H4 (cell line): ENCODE data around the gene ETV1. TPM values are rescaled to one million over a fixed set of nuclear protein-coding genes. Genes with fewer than 3 reads are reported as not detected.

ENCODE experiments used
- DNase-seq: peaks from one replicate; pipeline ENCODE4 v3.0.0-alpha.2; 2015; ENCODE audit warnings: low spot score
- total RNA-seq: library from RNA; depleted of rRNA; stranded (reverse); fragments of >200 nt; shearing (Covaris generic); gene quantifications from 2 replicates; pipeline ENCODE4 v1.2.3, GENCODE V29; 2014

Gene ETV1
- total RNA-seq, 1 experiment from 2014 or later = 26.3 TPM

DNA sequence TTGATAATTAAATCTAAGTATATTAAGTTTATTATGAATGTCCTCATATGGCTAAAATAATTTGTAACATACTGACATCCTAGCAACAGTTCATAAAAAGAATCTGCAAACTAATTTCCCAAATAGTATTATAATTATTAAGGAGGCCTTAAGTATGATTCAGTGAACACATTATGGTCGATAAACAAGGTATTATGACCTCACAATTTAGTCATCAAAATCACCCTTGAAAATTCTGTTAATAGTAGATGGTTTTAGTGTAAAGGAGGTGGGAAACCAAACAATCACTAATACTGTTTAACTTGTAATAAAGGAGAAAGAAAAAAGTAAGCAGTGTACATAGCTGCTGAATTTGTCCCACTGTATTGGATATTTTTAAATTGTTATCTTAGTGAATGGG lies 2.1 kb downstream of the ETV1 start:
- DNase-seq = no peak

GRCh38 chr7:13986208-13986607 lies 3.3 kb downstream of the ETV1 start:
- no peak for DNase-seq

GRCh38 chr7:13984831-13985685 lies 4.4 kb downstream of the ETV1 start:
- DNase-seq = no peak

DNA sequence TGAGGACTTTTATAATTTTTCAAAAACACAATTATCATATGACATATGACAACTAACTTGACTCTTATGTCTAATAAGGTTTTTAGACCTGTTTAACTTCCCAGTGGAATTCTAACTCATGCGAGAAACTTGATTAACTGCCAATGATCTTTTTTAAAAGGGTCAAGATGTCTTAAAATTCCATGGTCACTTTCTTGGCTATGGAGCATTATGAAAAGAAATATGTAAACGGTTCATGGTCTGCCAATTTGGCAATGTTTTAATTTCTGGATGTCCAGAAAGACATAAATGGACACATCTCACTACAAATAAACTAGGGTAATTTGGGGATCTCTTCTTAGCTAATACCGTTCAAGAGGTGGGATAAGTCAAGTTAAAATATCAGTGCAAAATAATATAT lies 5.4 kb downstream of the ETV1 start:
- DNase-seq = no peak

GRCh38 chr7:13982940-13983677 lies 6.4 kb downstream of the ETV1 start:
- peak; percentile 39 for DNase-seq

GRCh38 chr7:13981070-13981469 lies 8.4 kb downstream of the ETV1 start:
- DNase-seq = peak; percentile 100

DNA sequence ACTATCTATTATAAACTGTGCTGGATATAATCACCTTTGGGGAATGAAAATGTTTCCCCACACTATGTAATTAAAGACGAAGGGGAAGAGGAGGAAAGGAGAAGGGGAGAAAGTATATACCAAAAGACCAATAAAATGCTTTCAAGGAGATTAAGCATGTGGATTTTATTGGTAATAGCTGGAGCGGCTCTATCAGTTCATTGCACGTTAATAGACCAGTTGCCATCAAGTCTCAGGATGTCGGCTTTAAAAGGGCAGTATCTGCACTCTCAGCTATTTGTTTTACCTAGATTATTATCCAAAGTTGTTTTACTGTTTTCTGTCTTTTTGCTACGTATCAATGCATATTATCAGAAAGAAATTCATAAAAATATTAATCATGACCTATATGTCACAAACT lies 9.0 kb downstream of the ETV1 start:
- DNase-seq = peak; percentile 29

GRCh38 chr7:13979671-13980435 lies 9.6 kb downstream of the ETV1 start:
- DNase-seq = peak; percentile 66

DNA sequence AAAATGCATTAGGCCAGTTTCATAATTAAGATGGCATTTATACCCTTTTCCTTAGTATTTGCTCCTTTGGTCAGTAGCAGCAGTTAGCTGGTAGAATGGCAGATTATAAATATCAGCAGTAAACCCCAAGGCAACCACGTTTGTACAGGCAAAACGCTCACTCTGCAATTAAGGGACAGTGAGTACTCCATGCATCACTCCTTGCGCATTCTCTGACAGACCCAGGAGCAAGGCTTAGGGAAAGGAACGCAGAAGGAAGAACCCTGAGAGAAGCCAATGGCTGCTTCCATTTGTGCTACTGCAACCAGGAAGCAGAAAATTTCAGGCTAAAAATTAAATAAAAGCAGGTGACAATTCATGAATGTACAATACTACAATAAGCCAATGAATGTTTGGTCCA lies 12.9 kb downstream of the ETV1 start:
- DNase-seq = no peak

- no peak for DNase-seq
Measured at GRCh38 chr7:13965077-13965476, 24.4 kb downstream of the ETV1 start.

DNA sequence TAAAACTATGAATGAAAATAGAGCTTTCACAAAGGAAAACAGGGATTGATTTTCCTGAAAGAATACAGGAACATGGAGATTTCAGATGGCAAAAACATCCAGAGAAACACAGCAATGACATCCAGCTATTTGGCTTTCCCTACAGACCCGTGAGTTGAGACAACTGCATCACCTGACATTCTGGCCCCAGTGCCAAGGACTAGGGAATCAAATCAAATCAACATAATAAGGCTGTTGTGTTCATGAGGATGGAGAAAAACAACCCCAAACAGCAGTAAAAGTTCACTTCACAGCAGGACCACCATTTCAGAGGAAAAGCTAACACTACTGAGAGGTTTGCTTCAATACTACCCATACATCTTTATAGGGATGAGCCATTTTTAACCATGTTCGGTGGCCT lies 25.5 kb downstream of the ETV1 start:
- DNase-seq = no peak

DNA sequence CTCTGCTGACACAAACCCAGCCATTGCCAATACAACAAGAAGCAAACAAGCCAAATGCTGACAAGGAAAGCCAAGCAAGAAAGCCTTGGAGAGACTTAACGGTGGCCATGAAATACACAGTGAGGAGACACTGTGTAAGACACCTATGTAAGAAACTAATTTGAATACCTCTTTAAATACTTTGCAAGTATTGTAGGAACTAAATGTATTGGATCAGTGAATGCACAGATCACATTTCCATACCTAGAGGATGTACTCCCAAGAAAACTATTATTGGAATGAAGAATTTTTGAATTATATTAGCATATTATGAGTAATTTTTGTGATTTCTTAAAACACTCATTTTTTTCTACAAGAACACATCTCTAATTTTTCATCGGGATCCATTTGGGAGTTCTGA lies 34.0 kb downstream of the ETV1 start:
- DNase-seq = no peak

DNA sequence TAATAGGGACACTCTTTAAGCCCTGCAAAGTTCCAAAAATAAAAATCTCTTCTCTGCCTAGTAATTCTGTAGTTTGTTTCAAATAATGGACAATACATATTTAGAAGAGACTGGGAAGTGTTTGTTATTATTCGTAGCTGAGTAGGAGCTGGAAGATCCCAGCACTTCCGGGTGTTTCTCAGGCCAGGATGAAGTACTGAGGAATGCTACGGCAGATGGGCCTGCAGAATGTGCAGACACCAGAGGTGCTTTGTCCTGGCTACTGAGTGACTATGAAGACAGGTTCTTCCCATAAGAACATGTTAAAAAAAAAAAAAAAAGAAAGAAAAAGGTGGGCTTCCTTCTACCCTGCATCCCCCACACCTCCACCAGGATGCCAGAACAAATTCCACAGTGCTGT lies 36.1 kb downstream of the ETV1 start:
- no peak for DNase-seq

- DNase-seq = no peak
Measured at GRCh38 chr7:13952921-13953320, 36.5 kb downstream of the ETV1 start.

DNA sequence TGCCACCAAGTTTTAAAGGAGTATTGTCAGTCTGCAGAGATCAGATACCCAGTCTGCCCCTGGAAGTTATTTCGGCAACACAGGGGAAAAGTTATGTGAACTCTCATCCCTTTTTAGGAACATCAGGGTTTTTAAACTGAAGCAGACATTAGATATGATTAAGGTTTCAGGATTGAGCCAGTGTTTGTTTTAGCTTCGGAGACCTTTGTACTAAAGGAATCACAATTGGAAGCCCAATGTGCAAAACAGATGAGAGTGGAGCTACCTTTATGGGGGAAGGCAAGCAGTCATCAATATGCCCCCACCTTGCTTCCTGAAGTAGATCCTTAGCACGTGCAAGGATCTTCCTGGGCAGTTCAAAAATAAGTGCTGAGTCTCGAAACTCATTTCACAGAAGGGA lies 39.5 kb downstream of the ETV1 start:
- no peak for DNase-seq

DNA sequence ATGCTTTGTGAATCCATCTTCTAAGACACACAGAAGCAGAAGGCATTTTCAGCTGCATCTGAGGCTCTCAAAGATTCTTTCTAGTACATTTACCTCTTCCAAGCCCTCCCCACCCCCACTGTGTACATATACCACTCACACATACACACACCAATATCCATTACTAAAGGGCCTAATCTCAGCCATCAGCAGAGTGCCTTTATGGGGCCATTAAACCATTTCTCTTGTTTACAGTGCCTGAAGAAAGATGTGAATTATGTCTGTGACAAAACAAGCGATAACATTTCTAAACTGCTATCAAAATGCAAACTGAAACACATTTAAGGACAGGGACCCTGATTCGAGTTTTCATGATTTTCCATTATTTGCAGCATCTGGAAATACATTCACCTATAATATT lies 40.0 kb downstream of the ETV1 start:
- no peak for DNase-seq

DNA sequence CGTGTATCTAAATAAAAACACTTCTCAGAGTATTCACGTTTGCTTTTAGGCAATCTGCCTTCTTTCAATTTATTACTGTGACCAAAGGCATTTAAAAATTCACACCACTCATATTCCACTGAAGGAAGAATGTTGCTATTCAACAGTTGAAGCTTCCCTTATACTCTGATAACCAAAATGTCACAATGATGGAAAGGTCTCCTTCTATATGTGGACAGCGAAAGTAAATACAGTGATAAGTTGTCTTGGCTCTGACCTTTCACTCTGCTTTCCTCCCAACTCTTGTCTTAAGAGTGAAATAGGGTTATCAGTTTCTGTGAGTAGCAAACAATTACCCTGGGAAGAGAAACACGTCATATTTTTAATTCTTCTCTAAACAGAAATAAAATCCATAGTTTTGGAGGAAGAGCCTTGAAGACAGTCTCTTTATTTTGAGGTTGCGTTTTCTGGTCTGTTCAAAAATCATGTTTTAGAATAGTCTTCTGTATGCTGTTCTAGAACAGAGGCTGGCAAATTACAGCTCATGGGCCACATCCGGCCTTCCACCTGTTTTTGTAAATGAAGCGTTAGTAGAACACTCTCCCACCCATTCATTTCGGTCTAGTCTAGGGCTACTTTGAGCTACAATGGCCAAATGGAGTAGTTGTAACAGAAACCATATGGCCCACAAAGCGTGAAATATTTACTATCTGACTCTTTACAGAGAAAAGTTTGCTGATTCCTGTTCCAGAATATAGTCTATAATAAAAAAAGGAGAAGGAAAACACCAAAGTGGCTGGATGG lies 41.3 kb downstream of the ETV1 start:
- no peak for DNase-seq

- DNase-seq = no peak
Measured at GRCh38 chr7:13947535-13947934, 41.9 kb downstream of the ETV1 start.

GRCh38 chr7:13946181-13946580 lies 43.3 kb downstream of the ETV1 start:
- no peak for DNase-seq

DNA sequence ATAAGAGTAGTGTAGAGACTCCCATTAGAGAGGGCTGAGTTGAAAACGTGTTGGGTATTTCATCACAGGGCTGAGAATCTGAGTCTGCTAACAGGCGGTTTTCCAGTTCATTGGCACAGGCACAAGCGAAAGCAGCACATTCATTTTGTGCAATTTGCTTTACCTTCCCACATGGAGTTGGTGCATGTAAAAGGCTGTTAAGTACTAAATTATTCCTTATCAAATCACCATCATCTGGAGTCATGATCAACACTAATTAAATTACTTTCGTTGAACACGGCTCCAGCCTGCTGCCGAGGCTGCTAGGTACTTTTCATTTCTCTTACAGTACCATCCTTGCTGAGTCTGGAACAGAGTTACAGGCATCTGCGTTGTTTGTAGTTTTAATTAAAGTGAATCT lies 43.8 kb downstream of the ETV1 start:
- peak; percentile 46 for DNase-seq

- DNase-seq = no peak
Measured at GRCh38 chr7:13933536-13933935, 55.9 kb downstream of the ETV1 start.

GRCh38 chr7:13933091-13933490 lies 56.4 kb downstream of the ETV1 start:
- no peak for DNase-seq
